GM23338 (cell line): ENCODE data around the gene EEPD1. TPM values are rescaled to one million over a fixed set of nuclear protein-coding genes. Genes with fewer than 3 reads are reported as not detected.

ENCODE experiments used
- ATAC-seq: fragments of 200-7000 bp; cut with Tn5 transposase; 3 replicates; pipeline ENCODE4 v1.9.1; 2020
- DNase-seq: peaks from one replicate; pipeline ENCODE4 v3.0.0-alpha.2; 2015; ENCODE audit warnings: low spot score
- H2AFZ ChIP-seq: fragments of 200-600 bp; sonication (generic); 2 replicates; pipeline ENCODE4 v1.8.0; 2016; ENCODE audit warnings: antibody characterized with exemption, mild to moderate bottlenecking, moderate library complexity
- H3F3A ChIP-seq: fragments of 200-600 bp; sonication (generic); replicated peaks from 2 replicates; pipeline ENCODE4 v1.8.0; 2017; ENCODE audit warnings: antibody characterized with exemption, mixed run types, low read depth
- H3K27ac ChIP-seq: fragments of 200-600 bp; sonication (generic); 2 replicates; pipeline ENCODE4 v1.6.1; 2016; ENCODE audit warnings: low read depth
- H3K27me3 ChIP-seq: fragments of 200-600 bp; sonication (generic); 2 replicates; pipeline ENCODE4 v1.8.0; 2016; ENCODE audit warnings: mild to moderate bottlenecking, mixed run types, moderate library complexity; ENCODE audit not compliant: insufficient read depth
- H3K36me3 ChIP-seq: fragments of 200-600 bp; sonication (generic); 2 replicates; pipeline ENCODE4 v1.8.0; 2016; ENCODE audit warnings: mild to moderate bottlenecking; ENCODE audit not compliant: insufficient read depth
- H3K4me1 ChIP-seq: fragments of 200-600 bp; sonication (generic); 2 replicates; pipeline ENCODE4 v1.8.0; 2016; ENCODE audit warnings: mild to moderate bottlenecking, moderate library complexity; ENCODE audit not compliant: insufficient read depth
- H3K4me2 ChIP-seq: fragments of 200-600 bp; sonication (generic); 2 replicates; pipeline ENCODE4 v1.7.1; 2017; ENCODE audit warnings: mixed run types
- H3K4me3 ChIP-seq: fragments of 200-600 bp; sonication (generic); 2 replicates; pipeline ENCODE4 v1.6.1; 2016; ENCODE audit warnings: mixed run types
- H3K79me2 ChIP-seq: fragments of 200-600 bp; sonication (generic); replicated peaks from 2 replicates; pipeline ENCODE4 v1.8.0; 2017; ENCODE audit warnings: mild to moderate bottlenecking; ENCODE audit not compliant: insufficient read depth
- H3K9me2 ChIP-seq: fragments of 200-600 bp; sonication (generic); 2 replicates; pipeline ENCODE4 v1.8.0; 2017; ENCODE audit not compliant: insufficient read depth
- H4K20me1 ChIP-seq: fragments of 200-600 bp; sonication (generic); replicated peaks from 2 replicates; pipeline ENCODE4 v1.8.0; 2017; ENCODE audit warnings: mild to moderate bottlenecking; ENCODE audit not compliant: insufficient read depth
- H3K27ac Mint-ChIP-seq: 2 replicates; pipeline ENCODE4 v1.8.0; 2020; ENCODE audit warnings: inconsistent platforms, mild to moderate bottlenecking, moderate library complexity, mixed read lengths
- H3K27me3 Mint-ChIP-seq: 3 replicates; pipeline ENCODE4 v1.8.0; 2022; ENCODE audit warnings: low read depth, mild to moderate bottlenecking, moderate library complexity, mixed read lengths, inconsistent platforms; ENCODE audit not compliant: insufficient read depth, poor library complexity
- H3K36me3 Mint-ChIP-seq: 3 replicates; pipeline ENCODE4 v1.8.0; 2021; ENCODE audit warnings: low read depth, mild to moderate bottlenecking, inconsistent platforms, moderate library complexity, mixed read lengths
- H3K4me1 Mint-ChIP-seq: 3 replicates; pipeline ENCODE4 v1.8.0; 2020; ENCODE audit warnings: mild to moderate bottlenecking, inconsistent platforms, mixed read lengths
- H3K4me3 Mint-ChIP-seq: 3 replicates; pipeline ENCODE4 v1.8.0; 2021; ENCODE audit warnings: moderate library complexity, mild to moderate bottlenecking, inconsistent platforms, mixed read lengths
- H3K9me3 Mint-ChIP-seq: 3 replicates; pipeline ENCODE4 v1.8.0; 2020; ENCODE audit warnings: moderate library complexity, mild to moderate bottlenecking, inconsistent platforms, mixed read lengths
- CREB1 ChIP-seq: fragments of 250-450 bp; sonication (Bioruptor Pico); IDR thresholded peaks from 2 replicates; pipeline ENCODE4 v1.5.0; 2020; ENCODE audit warnings: low read depth, mild to moderate bottlenecking, moderate library complexity
- CTCF ChIP-seq, 2 experiments: fragments of 200-600 bp in 1 of 2; sonication (generic) in 1 of 2; conservative IDR thresholded peaks; 2 replicates each; pipeline versions ENCODE4 v1.5.1 to v1.6.1; 2016 to 2017; ENCODE audit warnings: antibody characterized with exemption in 2 of 2, low read depth in 2 of 2, mild to moderate bottlenecking in 2 of 2, moderate library complexity in 1 of 2
- EZH2 ChIP-seq: fragments of 200-600 bp; sonication (generic); IDR thresholded peaks from one replicate; pipeline ENCODE4 v1.8.0; 2017; ENCODE audit warnings: antibody characterized with exemption, mild to moderate bottlenecking, low read depth; ENCODE audit not compliant: unreplicated experiment
- EZH2phosphoT487 ChIP-seq: fragments of 200-600 bp; sonication (generic); IDR thresholded peaks from one replicate; pipeline ENCODE4 v1.8.1; 2018; ENCODE audit warnings: antibody characterized with exemption; ENCODE audit not compliant: unreplicated experiment
- JUNB ChIP-seq: IDR thresholded peaks from one replicate; pipeline ENCODE4 v1.6.1; 2016; ENCODE audit warnings: antibody characterized with exemption; ENCODE audit not compliant: unreplicated experiment
- NANOG ChIP-seq: IDR thresholded peaks from 2 replicates; pipeline ENCODE4 v1.6.1; 2016; ENCODE audit warnings: antibody characterized with exemption, borderline replicate concordance
- REST ChIP-seq: IDR thresholded peaks from one replicate; pipeline ENCODE4 v1.6.1; 2018; ENCODE audit warnings: antibody characterized with exemption; ENCODE audit not compliant: unreplicated experiment
- ZNF114 ChIP-seq: fragments of 250-450 bp; sonication (Bioruptor Pico); IDR thresholded peaks from 2 replicates; pipeline ENCODE4 v1.5.0; 2020; ENCODE audit warnings: mild to moderate bottlenecking, moderate library complexity
- ZNF331 ChIP-seq: fragments of 250-450 bp; sonication (Bioruptor Pico); IDR thresholded peaks from 2 replicates; pipeline ENCODE4 v1.5.0; 2020; ENCODE audit warnings: low read depth, mild to moderate bottlenecking, moderate library complexity
- polyA plus RNA-seq: library from polyadenylated mRNA; unstranded; fragments of >200 nt; fragmentation: Nextera tagmentation; extraction: Ambion mirVana; gene quantifications from 2 replicates; pipeline ENCODE4 v1.2.1, GENCODE V29; 2016
- total RNA-seq: library from RNA; depleted of rRNA; stranded (reverse); fragments of >200 nt; shearing (Covaris generic); gene quantifications from 2 replicates; pipeline ENCODE4 v1.2.3, GENCODE V29; 2014

Gene EEPD1
- total and polyA plus RNA-seq, 2 experiments from 2014 or later: 4.1 to 17.1 TPM

DNA sequence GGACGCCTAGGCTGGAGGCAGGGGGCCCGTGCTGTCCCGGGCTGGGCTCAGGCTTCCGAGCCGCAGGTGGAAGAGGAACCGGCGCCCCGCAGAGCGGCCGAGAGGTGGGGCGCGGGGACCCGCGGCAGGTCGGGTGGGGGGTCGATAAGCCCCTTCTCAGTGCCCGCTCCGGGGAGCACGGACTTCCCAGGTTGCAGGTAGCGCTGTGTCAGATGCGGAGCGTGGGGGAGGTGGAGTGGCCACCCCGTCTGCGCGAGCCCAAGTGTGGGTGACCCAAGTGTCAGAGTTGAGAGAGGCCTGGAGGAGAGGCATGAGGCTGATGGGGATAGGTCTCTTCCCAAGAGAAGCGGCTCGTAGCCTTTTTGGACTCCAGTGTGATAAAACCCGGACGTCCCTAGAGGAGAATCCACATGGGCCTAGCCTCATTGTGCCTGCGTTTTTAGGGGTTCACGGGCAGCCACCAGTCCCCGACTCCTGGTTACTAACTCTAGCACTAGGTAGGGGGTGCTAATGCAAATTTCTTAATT, 580 bp downstream of the EEPD1 start (continued):
- no peak for TF ChIP-seq ZNF331
- no peak for TF ChIP-seq ZNF114 (CRISPR knock-in tag)
- TF ChIP-seq EZH2phosphoT487: no peak
- TF ChIP-seq CREB1 (CRISPR knock-in tag): no peak
- no peak for TF ChIP-seq NANOG
- no peak for TF ChIP-seq REST
- TF ChIP-seq EZH2: no peak

- peak overlapping the region; percentile 82 for H3K4me3 Mint-ChIP-seq
- H3K36me3 Mint-ChIP-seq: peaks cover 3% of the 10 kb centered on the region
- H2AFZ ChIP-seq: peak overlapping the region; percentile 95; the same call in 1 of the 2 replicates
- H3K27me3 ChIP-seq: peaks cover 6% of the 10 kb centered on the region; the same call in 1 of the 2 replicates
- H3K27ac ChIP-seq: no peak overlapping the region
- peak overlapping the region; percentile 93 for H3K4me2 ChIP-seq
- peaks cover 21% of the 10 kb centered on the region for H3K4me1 ChIP-seq
- no peaks in the 10 kb centered on the region for H3K36me3 ChIP-seq
- H3K27me3 Mint-ChIP-seq: peaks cover 13% of the 10 kb centered on the region
- H3K79me2 ChIP-seq: peaks cover 6% of the 10 kb centered on the region; the same call in 1 of the 2 replicates
- no peak overlapping the region for H3K27ac Mint-ChIP-seq
- no peaks in the 10 kb centered on the region; the same call in 1 of the 2 replicates for H4K20me1 ChIP-seq
- H3F3A ChIP-seq: no peaks in the 10 kb centered on the region
- H3K9me3 Mint-ChIP-seq: peaks cover 2% of the 10 kb centered on the region; the same call in 1 of the 3 replicates
- ATAC-seq (no peak), DNase-seq (peak; percentile 8)
- H3K4me1 Mint-ChIP-seq: peaks cover 36% of the 10 kb centered on the region
- peak overlapping the region; percentile 93 for H3K4me3 ChIP-seq
- 0 out of 2 replicates have a peak, but pooled peaks cover 4% of the 10 kb centered on the region for H3K9me2 ChIP-seq
- no peak for TF ChIP-seq NANOG
- no peak for TF ChIP-seq ZNF114 (CRISPR knock-in tag)
- TF ChIP-seq EZH2: no peak
- TF ChIP-seq REST: no peak
- TF ChIP-seq CTCF (conservative IDR thresholded peaks at IDR 0.05; ENCODE audit: low read depth in 2 of 2): no peak
- no peak for TF ChIP-seq JUNB
- TF ChIP-seq ZNF331: no peak
Observed at GRCh38 chr7:36154255-36155212, 1.5 kb downstream of the EEPD1 start.
